Stimulated activated naive CD8-positive, alpha-beta T cell treated with anti-CD3 and anti-CD28 coated beads, Interleukin-15, Interleukin-2, amounts not matched to agents 100 ng/mL and 50 ng/mL, for 24 hours (primary cell): ENCODE results near the gene ZSWIM3.
"Not testable (repeated sequence)": the region's sequence is repeated elsewhere in the genome, so short reads cannot be mapped to it uniquely, and the experiment has no call there.

ENCODE experiments used
- H3K27ac Mint-ChIP-seq: one replicate; pipeline ENCODE4 v1.8.0; 2021; ENCODE audit warnings: mild to moderate bottlenecking, mixed read lengths
- H3K27me3 Mint-ChIP-seq: one replicate; pipeline ENCODE4 v1.8.0; 2021; ENCODE audit warnings: mixed read lengths
- H3K36me3 Mint-ChIP-seq: one replicate; pipeline ENCODE4 v1.8.0; 2021; ENCODE audit warnings: low read depth, mixed read lengths
- H3K4me1 Mint-ChIP-seq: one replicate; pipeline ENCODE4 v1.8.0; 2021; ENCODE audit warnings: low read depth, mixed read lengths
- H3K4me3 Mint-ChIP-seq: one replicate; pipeline ENCODE4 v1.8.0; 2021; ENCODE audit warnings: mild to moderate bottlenecking, mixed read lengths
- H3K9me3 Mint-ChIP-seq: one replicate; pipeline ENCODE4 v1.8.0; 2021; ENCODE audit warnings: mixed read lengths

ZSWIM3 gene

GRCh38 chr20:45899046-45899835, 41.8 kb downstream of the ZSWIM3 start:
- Mint-ChIP-seq H3K9me3 (no peaks in the 10 kb centered on the region), H3K4me1 (peaks cover 4% of the 10 kb centered on the region), H3K27me3 (no peaks in the 10 kb centered on the region), H3K27ac (no peak overlapping the region), H3K36me3 (peaks cover 15% of the 10 kb centered on the region), H3K4me3 (no peak overlapping the region)

GRCh38 chr20:45901332-45901731, 43.9 kb downstream of the ZSWIM3 start:
- not testable (repeated sequence) for H3K27ac Mint-ChIP-seq

GRCh38 chr20:45902199-45902701, 44.8 kb downstream of the ZSWIM3 start:
- Mint-ChIP-seq H3K4me3 (no peak overlapping the region), H3K9me3 (no peaks in the 10 kb centered on the region), H3K27ac (no peak overlapping the region), H3K4me1 (no peaks in the 10 kb centered on the region), H3K27me3 (no peaks in the 10 kb centered on the region), H3K36me3 (peaks cover 9% of the 10 kb centered on the region)

More at GRCh38 chr20:45901332-45901731, 43.9 kb downstream of the ZSWIM3 start:
- H3K27me3 Mint-ChIP-seq, H3K9me3 Mint-ChIP-seq, H3K4me1 Mint-ChIP-seq, H3K4me3 Mint-ChIP-seq: not testable (repeated sequence)
- peaks cover 14% of the 10 kb centered on the region for H3K36me3 Mint-ChIP-seq

- Mint-ChIP-seq H3K9me3 (no peaks in the 10 kb centered on the region), H3K27me3 (no peaks in the 10 kb centered on the region), H3K27ac (no peak overlapping the region), H3K36me3 (no peaks in the 10 kb centered on the region), H3K4me3 (no peak overlapping the region), H3K4me1 (peaks cover 2% of the 10 kb centered on the region)
These were observed 47.4 kb downstream of the ZSWIM3 start for GRCh38 chr20:45904583-45905504.

- Mint-ChIP-seq H3K4me3 (no peak overlapping the region), H3K27me3 (no peaks in the 10 kb centered on the region), H3K9me3 (no peaks in the 10 kb centered on the region), H3K36me3 (no peaks in the 10 kb centered on the region), H3K4me1 (peaks cover 10% of the 10 kb centered on the region), H3K27ac (no peak overlapping the region)
These were observed 48.2 kb downstream of the ZSWIM3 start for GRCh38 chr20:45905505-45906079.

- H3K4me3 Mint-ChIP-seq: no peak overlapping the region
- H3K27ac Mint-ChIP-seq: no peak overlapping the region
- peaks cover 25% of the 10 kb centered on the region for H3K4me1 Mint-ChIP-seq
- no peaks in the 10 kb centered on the region for H3K27me3 Mint-ChIP-seq
- no peaks in the 10 kb centered on the region for H3K9me3 Mint-ChIP-seq
- no peaks in the 10 kb centered on the region for H3K36me3 Mint-ChIP-seq
These were observed 50.0 kb downstream of the ZSWIM3 start for GRCh38 chr20:45907219-45907948.

- Mint-ChIP-seq H3K27me3 (no peaks in the 10 kb centered on the region), H3K4me3 (no peak overlapping the region), H3K36me3 (no peaks in the 10 kb centered on the region), H3K4me1 (peaks cover 29% of the 10 kb centered on the region), H3K9me3 (no peaks in the 10 kb centered on the region), H3K27ac (no peak overlapping the region)
These were observed 50.7 kb downstream of the ZSWIM3 start for GRCh38 chr20:45908084-45908483.

GRCh38 chr20:45909336-45909808, 52.0 kb downstream of the ZSWIM3 start:
- Mint-ChIP-seq H3K9me3 (no peaks in the 10 kb centered on the region), H3K36me3 (no peaks in the 10 kb centered on the region), H3K4me3 (no peak overlapping the region), H3K27me3 (peaks cover 4% of the 10 kb centered on the region), H3K4me1 (peaks cover 30% of the 10 kb centered on the region), H3K27ac (no peak overlapping the region)

- H3K27ac Mint-ChIP-seq: peak overlapping the region; percentile 64
- H3K36me3 Mint-ChIP-seq: no peaks in the 10 kb centered on the region
- H3K27me3 Mint-ChIP-seq: peaks cover 7% of the 10 kb centered on the region
- no peaks in the 10 kb centered on the region for H3K9me3 Mint-ChIP-seq
- H3K4me3 Mint-ChIP-seq: peak overlapping the region; percentile 84
- H3K4me1 Mint-ChIP-seq: peaks cover 30% of the 10 kb centered on the region
These were observed 52.6 kb downstream of the ZSWIM3 start for GRCh38 chr20:45909817-45910669.

- H3K36me3 Mint-ChIP-seq: no peaks in the 10 kb centered on the region
- peaks cover 30% of the 10 kb centered on the region for H3K4me1 Mint-ChIP-seq
- H3K4me3 Mint-ChIP-seq: peak overlapping the region; percentile 84
- H3K27me3 Mint-ChIP-seq: peaks cover 8% of the 10 kb centered on the region
- H3K9me3 Mint-ChIP-seq: no peaks in the 10 kb centered on the region
- H3K27ac Mint-ChIP-seq: peak overlapping the region; percentile 81
These were observed 53.5 kb downstream of the ZSWIM3 start for GRCh38 chr20:45910670-45911485.

- Mint-ChIP-seq H3K27me3 (peaks cover 13% of the 10 kb centered on the region), H3K4me1 (peaks cover 30% of the 10 kb centered on the region), H3K27ac (peak within 1 kb of the TSS; percentile 81), H3K9me3 (no peaks in the 10 kb centered on the region), H3K36me3 (no peaks in the 10 kb centered on the region), H3K4me3 (peak within 1 kb of the TSS; percentile 84)
These were observed 54.3 kb downstream of the ZSWIM3 start, which contains the start of gene PLTP for GRCh38 chr20:45911486-45912343. Gene PLTP, minus strand, starts transcription at chr20:45912155. Its CDS starts 703 bp downstream, at chr20:45911452.

- Mint-ChIP-seq H3K9me3 (no peaks in the 10 kb centered on the region), H3K36me3 (no peaks in the 10 kb centered on the region), H3K4me1 (peaks cover 30% of the 10 kb centered on the region), H3K4me3 (peak overlapping the region; percentile 84), H3K27ac (peak overlapping the region; percentile 67), H3K27me3 (peaks cover 13% of the 10 kb centered on the region)
These were observed 54.9 kb downstream of the ZSWIM3 start for GRCh38 chr20:45912344-45912682.
